IMR-90 (cell line): ENCODE results near the gene MT1X. TPM values are rescaled to one million over a fixed set of nuclear protein-coding genes. Genes with fewer than 3 reads are reported as not detected.

Experiments
- BHLHE40 ChIP-seq: fragments of 150-350 bp; IDR thresholded peaks from 2 replicates; pipeline ENCODE4 v1.6.1; 2016; ENCODE audit warnings: mild to moderate bottlenecking, low read depth, low read length
- polyA plus RNA-seq, 3 experiments: library from polyadenylated mRNA; depleted of rRNA; stranded (reverse); fragments of >200 nt; gene quantifications; 2 replicates each; pipeline ENCODE4 v1.2.3, GENCODE V29; 2012; ENCODE audit warnings: low replicate concordance in 1 of 3
- total RNA-seq: library from RNA; depleted of rRNA; stranded (reverse); fragments of >200 nt; gene quantifications from 2 replicates; pipeline ENCODE4 v1.2.3, GENCODE V29; 2012
- TF ChIP-seq, protein P1 (sequence below): fragments of 150-350 bp; IDR thresholded peaks from 2 replicates; pipeline ENCODE4 v1.6.1; 2016; ENCODE audit warnings: low read depth, mild to moderate bottlenecking, low read length, moderate library complexity, borderline replicate concordance

MT1X gene
- total and polyA plus RNA-seq, 2 of the 4 experiments (the other 2 are of a cell fraction) = 5.6 to 170 TPM

DNA sequence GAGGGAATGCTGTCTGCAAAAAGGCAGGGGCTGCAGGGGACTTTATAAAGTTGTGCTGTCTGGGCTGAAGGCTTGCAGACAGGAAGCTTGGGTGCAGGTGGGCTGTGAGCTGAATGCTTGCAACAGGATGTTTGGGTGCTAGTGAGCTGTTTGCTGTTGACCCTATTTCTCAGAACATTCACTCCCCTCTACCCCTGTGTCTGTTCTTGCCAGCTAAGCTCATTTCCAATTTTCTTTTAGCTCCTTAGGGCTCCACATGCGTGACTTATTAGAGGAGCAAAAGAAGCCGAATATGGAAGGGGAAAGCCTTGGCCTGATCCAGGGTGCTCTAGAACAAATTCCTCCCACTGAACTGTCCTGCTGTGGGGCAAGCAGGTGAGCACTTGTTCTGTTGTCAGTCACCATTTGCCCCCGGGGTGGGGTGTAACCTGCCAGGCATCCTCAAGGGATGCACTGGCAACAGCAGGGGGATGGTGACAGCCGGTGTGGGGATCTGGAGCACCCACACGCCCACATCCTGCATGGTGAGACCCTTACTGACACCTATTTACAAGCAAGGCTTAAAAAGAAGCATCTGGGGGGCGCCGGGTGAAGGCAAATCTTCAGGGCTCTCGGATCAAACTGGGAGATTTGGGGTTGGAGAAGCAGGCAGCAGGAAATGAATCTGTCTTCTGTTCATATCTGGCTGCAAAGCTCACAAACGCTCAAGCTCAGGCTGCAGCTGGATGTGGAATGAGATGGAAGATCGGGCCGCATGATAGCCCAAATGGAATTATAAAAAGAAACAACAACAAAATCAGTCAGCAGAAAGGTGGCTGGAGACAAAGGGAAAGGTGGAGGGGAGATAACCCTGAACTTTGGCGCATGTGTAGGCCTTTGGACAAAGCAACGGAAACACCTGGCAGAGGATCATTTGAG is 26.5 kb downstream of the MT1X start (continued):
- TF ChIP-seq, protein P1, sequence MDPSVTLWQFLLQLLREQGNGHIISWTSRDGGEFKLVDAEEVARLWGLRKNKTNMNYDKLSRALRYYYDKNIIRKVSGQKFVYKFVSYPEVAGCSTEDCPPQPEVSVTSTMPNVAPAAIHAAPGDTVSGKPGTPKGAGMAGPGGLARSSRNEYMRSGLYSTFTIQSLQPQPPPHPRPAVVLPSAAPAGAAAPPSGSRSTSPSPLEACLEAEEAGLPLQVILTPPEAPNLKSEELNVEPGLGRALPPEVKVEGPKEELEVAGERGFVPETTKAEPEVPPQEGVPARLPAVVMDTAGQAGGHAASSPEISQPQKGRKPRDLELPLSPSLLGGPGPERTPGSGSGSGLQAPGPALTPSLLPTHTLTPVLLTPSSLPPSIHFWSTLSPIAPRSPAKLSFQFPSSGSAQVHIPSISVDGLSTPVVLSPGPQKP = no peak
- TF ChIP-seq BHLHE40 = no peak
